ENCODE results near the gene UPK1B.
"Not testable (repeated sequence)": the region's sequence is repeated elsewhere in the genome, so short reads cannot be mapped to it uniquely, and the experiment has no call there.

UPK1B gene

GRCh38 chr3:119173325-119173724 lies at the start of gene UPK1B:
UPK1B (plus strand) TSS chr3:119173598; CDS start chr3:119186742, 13,144 bp downstream.
- DNase-seq (ENCODE audit: low read depth in 2 of 2) = no peak

GRCh38 chr3:119125342-119125741 lies 48.1 kb upstream of the UPK1B start:
- DNase-seq (ENCODE audit: low read depth in 2 of 2) = no peak

- no peak for DNase-seq (ENCODE audit: low read depth in 2 of 2)
These were observed 47.5 kb upstream of the UPK1B start for GRCh38 chr3:119125742-119126504.

GRCh38 chr3:119130291-119130690 lies 43.1 kb upstream of the UPK1B start:
- DNase-seq (ENCODE audit: low read depth in 2 of 2) = not testable (repeated sequence)

GRCh38 chr3:119132291-119132690 lies 41.1 kb upstream of the UPK1B start:
- not testable (repeated sequence) for DNase-seq (ENCODE audit: low read depth in 2 of 2)

- not testable (repeated sequence) for DNase-seq (ENCODE audit: low read depth in 2 of 2)
These were observed 34.0 kb upstream of the UPK1B start for GRCh38 chr3:119139360-119139759.

- DNase-seq (ENCODE audit: low read depth in 2 of 2) = no peak
These were observed 32.9 kb upstream of the UPK1B start for GRCh38 chr3:119140466-119140865.

- no peak for DNase-seq (ENCODE audit: low read depth in 2 of 2)
These were observed 28.3 kb upstream of the UPK1B start for GRCh38 chr3:119145128-119145499.

- DNase-seq (ENCODE audit: low read depth in 2 of 2) = no peak
These were observed 27.8 kb upstream of the UPK1B start, which contains the start of gene TEX55 for GRCh38 chr3:119145500-119146167. TEX55 (plus strand) TSS chr3:119146165; CDS start chr3:119146190, 25 bp downstream.

- DNase-seq (ENCODE audit: low read depth in 2 of 2) = no peak
These were observed 26.6 kb upstream of the UPK1B start for GRCh38 chr3:119146578-119147375.

GRCh38 chr3:119147494-119147893 lies 25.9 kb upstream of the UPK1B start:
- DNase-seq (ENCODE audit: low read depth in 2 of 2) = no peak

- DNase-seq (ENCODE audit: low read depth in 2 of 2) = no peak
These were observed 24.8 kb upstream of the UPK1B start for GRCh38 chr3:119148493-119149180.

GRCh38 chr3:119149484-119149883 lies 23.9 kb upstream of the UPK1B start:
- no peak for DNase-seq (ENCODE audit: low read depth in 2 of 2)

GRCh38 chr3:119156868-119157267 lies 16.5 kb upstream of the UPK1B start:
- DNase-seq (ENCODE audit: low read depth in 2 of 2) = no peak

GRCh38 chr3:119157971-119158370 lies 15.4 kb upstream of the UPK1B start:
- DNase-seq (ENCODE audit: low read depth in 2 of 2) = no peak

GRCh38 chr3:119160361-119160760 lies 13.0 kb upstream of the UPK1B start:
- DNase-seq (ENCODE audit: low read depth in 2 of 2) = no peak

- DNase-seq (ENCODE audit: low read depth in 2 of 2) = no peak
These were observed 12.6 kb upstream of the UPK1B start for GRCh38 chr3:119160815-119161214.

- DNase-seq (ENCODE audit: low read depth in 2 of 2) = no peak
These were observed 12.2 kb upstream of the UPK1B start for GRCh38 chr3:119161240-119161639.

GRCh38 chr3:119164745-119165144 lies 8.7 kb upstream of the UPK1B start:
- DNase-seq (ENCODE audit: low read depth in 2 of 2) = not testable (repeated sequence)

- no peak for DNase-seq (ENCODE audit: low read depth in 2 of 2)
These were observed 2.6 kb upstream of the UPK1B start for GRCh38 chr3:119170821-119171220.

- no peak for DNase-seq (ENCODE audit: low read depth in 2 of 2)
These were observed 2.7 kb downstream of the UPK1B start for GRCh38 chr3:119175872-119176756.

Data from stimulated activated CD4-positive, alpha-beta T cell treated with anti-CD3 and anti-CD28 coated beads, Interleukin-12 subunit alpha, Interleukin-12 subunit beta, amount 100 ng/mL, for 24 hours (primary cell).